HG03175 (cell line): ENCODE data around the gene NDUFB10.
A peak's percentile ranks its signal among the peaks of the same experiment; 100 is the strongest.
"Not testable (repeated sequence)": the region's sequence is repeated elsewhere in the genome, so short reads cannot be mapped to it uniquely, and the experiment has no call there.

Source experiments
- ATAC-seq: cut with Tn5 transposase; IDR thresholded peaks from one replicate; pipeline ENCODE4 v1.9.1; 2021; ENCODE audit warnings: mild to moderate bottlenecking, moderate library complexity; ENCODE audit not compliant: unreplicated experiment

NDUFB10 gene

DNA sequence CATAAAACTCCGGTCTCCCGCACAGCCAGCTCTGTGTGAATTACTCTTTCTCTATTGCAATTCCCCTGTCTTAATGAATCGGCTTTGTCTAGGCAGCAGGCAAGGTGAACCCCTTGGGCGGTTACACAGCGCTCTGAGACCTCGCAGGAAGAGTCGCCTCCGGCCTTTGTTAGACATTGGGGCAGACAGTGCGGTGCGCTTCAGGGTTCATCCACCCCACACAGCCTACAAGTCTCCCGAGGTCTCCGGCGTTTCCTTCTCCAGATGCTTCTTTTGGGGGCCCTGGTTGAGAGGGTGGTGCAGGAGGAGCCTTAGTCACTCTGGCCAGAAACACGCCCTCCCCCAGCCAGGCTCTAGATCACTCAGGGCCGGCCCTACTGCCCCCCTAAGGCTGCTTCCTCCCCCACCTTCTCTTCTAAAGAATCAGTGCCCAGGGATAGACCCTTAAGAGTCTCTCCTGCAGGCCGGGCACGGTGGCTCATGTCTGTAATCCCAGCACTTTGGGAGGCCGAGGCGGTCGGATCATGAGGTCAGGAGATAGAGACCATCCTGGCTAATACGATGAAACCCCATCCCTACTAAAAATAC, 14.6 kb upstream of the NDUFB10 start:
- ATAC-seq = no peak

DNA sequence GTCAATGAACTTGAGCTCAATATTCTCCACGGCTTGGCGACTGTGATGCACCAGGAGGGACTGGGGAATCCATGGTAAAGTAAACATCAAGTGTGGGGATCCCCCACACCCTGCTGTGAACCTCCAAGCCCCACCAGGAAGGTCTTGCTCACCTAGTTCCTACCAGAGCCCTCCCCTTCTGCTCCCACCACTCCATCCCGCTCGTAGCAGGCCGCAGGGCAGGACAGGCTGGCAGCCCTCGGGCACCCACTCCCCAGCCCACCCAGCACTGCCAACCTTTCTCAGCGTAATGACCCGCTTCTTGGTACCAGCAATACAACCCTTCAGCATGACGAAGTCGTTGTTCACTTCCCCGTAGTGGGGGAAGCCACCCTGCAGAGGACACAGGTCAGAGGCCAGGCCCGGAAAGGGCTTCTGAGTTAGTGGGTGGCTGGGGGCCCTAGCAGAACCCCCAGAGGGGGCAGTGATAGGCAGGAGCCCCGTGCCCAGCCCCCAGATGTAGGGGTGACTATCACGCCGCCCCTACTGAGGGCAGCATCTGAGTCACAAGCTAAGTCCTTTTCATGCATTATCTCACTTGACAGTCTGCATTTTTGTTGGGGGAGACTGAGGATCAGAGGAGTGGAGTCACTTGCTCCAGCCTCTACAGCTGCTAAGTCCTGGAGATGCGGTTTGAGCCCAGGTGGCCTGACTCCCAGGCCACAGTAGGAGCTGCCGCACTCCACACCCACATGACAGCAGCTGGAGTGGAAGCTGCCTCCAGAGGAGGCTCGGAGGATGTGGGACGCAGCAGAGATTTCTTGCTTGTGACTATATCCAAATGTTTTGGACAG, 13.6 kb upstream of the NDUFB10 start:
- no peak for ATAC-seq

DNA sequence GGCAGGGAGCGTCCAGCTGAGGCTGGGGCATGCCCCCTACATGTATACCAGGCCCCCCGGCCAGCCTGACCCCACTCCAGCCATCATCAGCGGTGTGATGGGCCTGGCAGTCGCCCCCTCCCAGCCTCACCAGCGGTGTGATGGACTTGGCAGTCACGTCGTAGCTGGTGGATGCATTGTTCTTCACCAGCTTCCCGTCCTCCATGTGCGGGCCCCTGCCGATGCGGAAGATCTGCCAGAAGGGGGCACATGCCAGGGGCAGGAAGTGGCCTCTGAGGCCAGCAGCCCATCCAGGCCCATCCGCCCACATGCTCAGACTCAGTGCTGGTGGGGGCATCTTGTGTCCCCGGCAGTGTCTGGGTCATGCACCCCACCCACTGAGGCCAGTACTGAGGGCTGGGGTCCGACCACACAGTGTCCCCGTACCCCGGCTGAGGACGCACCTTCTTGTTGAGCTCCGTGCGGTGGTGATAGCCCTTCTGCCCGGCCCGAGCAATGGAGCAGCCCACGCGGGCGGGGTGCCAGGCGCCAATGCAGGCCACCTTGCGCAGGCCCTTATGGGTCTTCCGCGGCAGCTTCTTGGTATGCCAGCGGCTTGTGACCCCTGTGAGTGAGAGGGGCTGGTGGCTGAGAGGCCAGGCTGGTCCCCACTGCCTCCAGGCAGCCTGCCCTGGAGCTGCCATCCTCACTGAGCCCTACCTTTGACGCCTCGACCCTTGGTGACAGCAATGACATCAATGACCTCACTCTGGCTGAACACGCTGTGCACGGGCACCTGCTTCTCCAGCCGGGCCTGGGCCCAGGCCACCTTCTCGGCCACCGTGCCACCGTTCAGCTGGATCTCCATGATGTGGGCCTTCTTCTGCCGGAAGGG, 12.6 kb upstream of the NDUFB10 start:
- ATAC-seq = no peak

DNA sequence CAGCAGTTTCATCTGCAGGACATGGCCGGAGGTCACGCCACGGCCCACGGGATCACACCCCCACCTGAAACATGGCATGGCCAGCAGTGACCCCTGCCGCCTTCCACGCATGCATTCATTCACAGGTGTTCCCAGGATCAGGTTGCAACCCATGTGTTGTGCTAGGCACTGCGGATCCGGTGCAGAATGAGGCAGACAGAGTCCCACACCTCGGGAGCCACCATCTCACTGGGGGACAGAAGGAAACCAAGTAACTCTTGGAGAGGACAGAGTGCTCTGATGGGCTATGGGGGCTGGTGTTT, 12.0 kb upstream of the NDUFB10 start:
- ATAC-seq = no peak

DNA sequence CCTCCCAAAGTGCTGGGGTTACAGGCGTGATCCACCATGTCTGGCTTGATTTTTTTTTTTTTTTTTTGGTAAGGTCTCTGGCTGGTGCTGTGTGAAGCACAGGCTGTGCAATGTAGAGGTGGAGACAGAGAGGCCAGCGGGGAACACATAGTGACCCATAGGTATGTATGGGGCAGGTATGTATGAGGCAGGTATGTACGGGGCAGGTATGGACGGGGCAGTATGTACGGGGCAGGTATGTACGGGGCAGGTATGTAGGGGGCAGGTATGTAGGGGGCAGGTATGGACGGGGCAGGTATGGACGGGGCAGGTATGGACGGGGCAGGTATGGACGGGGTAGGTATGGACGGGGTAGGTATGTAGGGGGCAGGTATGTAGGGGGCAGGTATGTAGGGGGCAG, 9.8 kb upstream of the NDUFB10 start:
- no peak for ATAC-seq

DNA sequence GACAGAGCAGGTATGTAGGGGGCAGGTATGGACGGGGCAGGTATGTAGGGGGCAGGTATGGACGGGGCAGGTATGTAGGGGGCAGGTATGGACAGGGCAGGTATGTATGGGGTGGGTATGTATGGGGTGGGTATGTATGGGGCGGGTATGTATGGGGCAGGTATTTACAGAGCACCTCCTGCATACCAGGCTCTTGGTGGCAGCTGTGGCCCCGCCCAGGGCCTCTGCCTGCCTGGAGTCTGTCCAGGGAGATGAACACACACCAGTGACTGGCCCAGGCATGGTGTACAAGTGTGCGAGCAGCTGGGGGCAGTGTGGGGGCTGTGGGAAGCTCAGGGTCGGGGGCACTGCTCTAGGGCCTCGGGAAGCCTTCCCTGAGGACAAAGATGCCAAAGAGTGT, 9.3 kb upstream of the NDUFB10 start:
- no peak for ATAC-seq

DNA sequence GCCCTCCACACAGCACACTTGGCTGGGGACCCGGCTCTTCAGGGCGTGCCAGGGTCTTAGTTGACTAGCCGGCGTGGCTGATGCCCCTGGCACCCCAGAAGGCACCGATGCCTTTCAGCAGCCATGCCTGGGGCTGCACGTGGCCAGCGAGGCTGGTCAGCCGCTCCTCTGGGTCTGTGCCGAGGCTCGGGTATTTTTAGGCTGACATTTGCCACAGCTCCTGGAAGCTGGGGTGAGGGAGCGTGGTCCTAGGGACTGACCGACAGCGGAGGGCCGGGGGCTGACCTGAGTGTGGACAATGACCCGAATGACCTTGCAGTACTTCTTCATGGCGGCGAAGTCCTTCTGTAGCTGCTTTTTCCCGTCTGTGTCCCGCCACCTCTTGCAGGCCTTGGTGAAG, 8.8 kb upstream of the NDUFB10 start:
- ATAC-seq = no peak

DNA sequence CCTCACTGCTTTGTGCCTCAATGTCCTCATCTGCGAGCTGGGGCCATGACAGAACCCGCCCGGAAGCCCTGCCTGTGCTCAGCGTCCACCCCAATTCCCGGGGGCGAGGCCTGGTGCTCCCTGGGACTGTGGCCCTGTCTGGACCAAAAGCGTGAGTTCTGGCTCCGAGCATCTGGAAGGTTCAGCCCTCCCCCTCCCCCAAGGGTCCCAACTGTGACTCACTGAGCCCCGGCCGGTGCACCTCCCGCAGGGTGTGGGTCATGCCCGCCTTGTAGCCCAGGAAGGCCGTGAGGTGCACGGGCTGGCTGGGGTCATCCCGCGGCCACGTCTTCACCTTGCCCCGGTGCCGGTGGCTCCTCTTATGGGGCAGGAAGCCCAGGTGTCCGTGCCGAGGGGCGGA, 5.6 kb upstream of the NDUFB10 start:
- ATAC-seq = no peak

DNA sequence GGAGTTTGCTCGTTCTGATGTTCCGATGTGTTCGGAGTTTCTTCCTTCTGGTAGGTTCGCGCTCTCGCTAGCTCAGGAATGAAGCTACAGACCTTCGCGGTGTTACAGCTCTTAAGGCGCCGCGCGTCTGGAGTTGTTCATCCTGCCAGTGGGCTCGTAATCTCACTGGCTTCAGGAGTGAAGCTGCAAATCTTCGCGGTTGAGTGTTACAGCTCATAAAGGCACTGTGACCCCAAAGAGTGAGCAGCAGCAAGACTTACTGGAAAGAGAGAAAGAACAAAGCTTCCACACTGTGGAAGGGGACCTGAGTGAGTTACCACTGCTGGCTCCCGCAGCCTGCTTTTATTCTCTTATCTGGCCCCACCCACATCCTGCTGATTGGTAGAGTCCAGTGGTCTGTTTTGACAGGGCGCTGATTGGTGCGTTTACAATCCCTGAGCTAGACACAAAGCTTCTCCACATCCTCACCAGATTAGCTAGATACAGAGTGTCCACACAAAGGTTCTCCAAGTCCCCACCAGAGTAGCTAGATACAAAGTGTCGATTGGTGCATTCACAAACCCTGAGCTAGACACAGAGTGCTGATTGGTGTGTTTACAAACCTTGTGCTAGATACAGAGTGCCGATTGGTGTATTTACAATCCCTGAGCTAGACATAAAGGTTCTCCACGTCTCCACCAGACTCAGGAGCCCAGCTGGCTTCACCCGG, 1.8 kb upstream of the NDUFB10 start:
- not testable (repeated sequence) for ATAC-seq

DNA sequence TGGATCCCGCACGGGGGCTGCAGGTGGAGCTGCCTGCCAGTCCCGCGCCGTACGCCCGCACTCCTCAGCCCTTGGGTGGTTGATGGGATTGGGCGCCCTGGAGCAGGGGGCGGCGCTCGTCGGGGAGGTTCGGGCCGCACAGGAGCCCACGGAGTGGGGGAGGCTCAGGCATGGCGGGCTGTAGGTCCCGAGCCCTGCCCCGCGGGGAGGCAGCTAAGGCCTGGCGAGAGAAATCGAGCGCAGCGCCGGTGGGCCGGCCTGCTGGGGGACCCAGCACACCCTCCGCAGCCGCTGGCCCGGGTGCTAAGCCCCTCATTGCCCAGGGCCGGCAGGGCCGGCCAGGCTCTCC, 1.2 kb upstream of the NDUFB10 start:
- ATAC-seq = not testable (repeated sequence)

DNA sequence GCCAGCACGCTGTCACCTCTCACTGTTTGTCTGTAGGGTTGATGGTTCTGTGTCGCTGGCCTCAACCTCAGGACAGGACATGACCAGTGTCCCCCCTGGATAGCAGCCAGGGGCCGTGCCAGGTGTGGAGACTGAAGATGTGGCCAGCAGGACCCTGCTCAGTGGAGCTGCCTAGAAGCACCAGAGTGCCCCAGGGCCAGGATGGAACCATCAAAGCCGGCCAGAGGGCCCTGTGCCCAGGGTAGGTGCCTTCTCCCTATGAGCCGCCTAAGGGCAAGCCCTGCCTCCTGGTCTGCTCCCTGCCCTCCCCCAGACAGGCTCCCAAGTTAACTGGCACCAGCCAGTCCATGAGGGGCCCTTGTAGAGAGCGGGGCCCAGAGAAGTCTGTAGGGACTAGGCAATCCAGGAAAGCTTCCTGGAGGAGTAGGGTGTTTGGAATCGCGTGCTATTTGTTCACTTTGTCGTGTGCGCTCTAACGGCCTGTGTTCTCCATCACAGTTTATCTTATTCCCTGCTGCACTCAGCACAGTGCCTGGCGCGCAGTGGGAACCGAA, 546 bp upstream of the NDUFB10 start:
- ATAC-seq = peak; percentile 11

DNA sequence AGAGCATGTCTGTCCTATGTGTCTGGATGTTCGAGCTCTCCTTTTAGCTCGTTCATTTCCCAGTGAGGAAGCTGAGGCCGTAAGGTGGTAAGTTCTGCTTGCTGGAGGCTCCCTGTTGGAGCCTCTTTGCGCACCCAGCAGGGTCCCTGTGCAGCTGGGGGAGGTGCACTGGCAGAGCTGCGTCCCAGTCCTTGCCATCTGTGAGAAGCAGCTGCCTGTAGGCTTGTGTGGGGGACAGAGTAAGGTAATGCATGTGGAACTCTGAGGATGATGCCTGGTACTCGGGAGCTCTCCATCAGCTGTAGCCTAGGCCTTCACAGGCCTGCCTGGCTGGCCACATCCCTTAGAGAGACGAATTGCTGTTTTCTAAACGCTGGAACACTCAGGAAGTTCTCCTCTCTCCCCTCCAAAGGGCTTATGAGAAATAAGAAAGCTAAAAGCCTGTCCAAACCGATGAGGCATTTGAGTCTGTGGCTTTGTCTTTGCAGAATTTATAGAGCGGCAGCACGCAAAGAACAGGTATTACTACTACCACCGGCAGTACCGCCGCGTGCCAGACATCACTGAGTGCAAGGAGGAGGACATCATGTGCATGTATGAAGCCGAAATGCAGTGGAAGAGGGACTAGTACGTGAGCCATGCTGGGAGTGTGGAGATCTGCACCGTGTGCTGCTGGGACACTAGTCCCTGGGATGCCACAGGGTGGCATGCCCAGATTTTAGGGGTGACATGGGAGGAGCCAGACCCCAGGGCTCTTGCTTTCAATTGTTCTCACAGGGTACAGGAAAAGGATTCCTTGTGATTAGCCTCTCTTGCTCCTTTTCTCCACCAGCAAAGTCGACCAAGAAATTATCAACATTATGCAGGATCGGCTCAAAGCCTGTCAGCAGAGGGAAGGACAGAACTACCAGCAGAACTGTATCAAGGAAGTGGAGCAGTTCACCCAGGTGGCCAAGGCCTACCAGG, 1.6 kb downstream of the NDUFB10 start:
- no peak for ATAC-seq

DNA sequence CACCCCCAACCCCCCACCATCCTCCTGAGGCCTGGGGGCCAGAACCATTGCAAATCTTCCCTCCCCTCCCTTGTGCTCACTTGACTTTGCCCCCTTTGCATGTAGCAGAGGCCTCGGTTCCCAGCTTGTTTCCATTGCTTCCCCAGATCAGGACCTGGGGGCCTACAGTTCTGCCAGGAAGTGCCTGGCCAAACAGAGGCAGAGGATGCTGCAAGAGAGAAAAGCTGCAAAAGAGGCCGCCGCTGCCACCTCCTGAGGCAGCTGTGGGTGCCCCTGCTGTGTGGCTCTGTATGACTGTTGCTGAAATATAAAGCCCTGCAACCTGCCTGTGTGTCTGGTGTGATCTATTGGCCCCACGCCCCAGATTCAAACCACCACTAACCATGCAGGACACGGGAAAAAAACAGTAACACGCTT, 2.3 kb downstream of the NDUFB10 start:
- ATAC-seq = no peak

DNA sequence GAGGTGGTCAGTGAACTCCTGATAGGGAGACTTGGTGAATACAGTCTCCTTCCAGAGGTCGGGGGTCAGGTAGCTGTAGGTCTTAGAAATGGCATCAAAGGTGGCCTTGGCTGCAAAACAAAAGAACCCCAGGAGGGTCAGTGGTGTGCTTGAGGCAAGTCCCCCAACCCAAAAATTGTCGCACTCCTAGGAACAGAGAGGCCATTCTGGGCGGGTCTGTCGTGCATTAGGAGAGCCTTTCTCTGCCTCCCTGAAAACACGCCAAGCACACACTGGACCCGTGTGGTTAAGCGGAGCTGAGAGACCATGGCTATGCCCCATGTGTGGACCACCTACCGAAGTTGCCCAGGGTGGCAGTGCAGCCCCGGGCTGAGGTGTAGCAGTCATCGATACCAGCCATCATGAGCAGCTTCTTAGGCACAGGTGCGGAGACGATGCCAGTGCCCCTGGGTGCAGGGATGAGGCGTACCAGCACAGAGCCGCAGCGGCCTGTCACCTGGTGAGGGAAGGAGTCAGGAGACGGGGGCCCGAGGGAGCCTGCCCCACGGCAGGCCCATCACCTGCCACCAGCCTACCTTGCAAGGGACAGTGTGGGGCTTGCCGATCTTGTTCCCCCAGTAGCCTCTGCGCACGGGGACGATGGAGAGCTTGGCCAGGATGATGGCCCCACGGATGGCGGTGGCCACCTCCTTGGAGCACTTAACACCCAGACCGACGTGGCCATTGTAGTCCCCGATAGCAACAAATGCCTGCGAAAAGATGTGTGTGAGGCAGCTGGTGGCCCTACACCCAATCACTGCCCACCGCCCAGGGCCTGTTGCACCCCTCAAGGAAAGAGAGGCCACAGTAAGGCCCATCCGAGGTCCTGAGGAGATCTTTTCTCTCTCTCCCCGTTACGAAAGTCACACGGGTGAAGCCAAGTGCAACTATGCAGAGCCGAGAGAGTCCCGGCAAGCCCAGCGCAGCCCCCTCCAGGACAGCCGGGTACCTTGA, 3.1 kb downstream of the NDUFB10 start:
- not testable (repeated sequence) for ATAC-seq

DNA sequence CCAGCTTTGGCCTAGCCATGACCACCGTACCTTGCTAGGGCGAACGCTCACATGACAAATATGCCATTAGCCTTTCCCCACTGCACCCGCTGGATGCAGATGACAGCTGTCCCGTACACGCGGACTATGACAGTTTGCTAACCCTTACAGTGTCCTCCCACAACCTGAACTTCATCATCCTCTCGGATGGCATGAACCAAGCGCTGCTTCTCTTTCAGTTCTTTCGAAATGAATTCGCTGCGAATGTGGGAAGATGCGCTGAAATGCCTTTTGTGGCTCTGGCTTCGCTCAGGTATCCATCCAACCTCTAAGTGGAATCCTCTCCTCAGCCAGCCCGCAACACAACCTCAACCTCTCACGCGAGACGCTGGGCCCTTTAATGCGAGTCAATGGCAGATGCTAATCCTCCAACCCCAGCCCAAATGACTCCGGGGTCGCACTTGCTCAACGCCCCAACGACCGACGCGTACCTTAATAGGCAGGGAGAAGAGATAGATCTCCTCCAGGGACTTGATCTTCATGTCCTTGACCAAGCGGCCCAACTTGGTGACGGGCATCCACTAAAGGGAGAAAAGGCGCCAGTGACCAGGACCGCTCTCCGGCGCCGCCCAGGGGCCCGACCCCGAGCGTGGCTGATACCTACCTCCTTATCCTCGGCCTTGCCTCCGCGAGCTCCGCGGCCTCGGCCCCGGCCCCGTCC, 4.6 kb downstream of the NDUFB10 start:
- ATAC-seq = peak; percentile 5

DNA sequence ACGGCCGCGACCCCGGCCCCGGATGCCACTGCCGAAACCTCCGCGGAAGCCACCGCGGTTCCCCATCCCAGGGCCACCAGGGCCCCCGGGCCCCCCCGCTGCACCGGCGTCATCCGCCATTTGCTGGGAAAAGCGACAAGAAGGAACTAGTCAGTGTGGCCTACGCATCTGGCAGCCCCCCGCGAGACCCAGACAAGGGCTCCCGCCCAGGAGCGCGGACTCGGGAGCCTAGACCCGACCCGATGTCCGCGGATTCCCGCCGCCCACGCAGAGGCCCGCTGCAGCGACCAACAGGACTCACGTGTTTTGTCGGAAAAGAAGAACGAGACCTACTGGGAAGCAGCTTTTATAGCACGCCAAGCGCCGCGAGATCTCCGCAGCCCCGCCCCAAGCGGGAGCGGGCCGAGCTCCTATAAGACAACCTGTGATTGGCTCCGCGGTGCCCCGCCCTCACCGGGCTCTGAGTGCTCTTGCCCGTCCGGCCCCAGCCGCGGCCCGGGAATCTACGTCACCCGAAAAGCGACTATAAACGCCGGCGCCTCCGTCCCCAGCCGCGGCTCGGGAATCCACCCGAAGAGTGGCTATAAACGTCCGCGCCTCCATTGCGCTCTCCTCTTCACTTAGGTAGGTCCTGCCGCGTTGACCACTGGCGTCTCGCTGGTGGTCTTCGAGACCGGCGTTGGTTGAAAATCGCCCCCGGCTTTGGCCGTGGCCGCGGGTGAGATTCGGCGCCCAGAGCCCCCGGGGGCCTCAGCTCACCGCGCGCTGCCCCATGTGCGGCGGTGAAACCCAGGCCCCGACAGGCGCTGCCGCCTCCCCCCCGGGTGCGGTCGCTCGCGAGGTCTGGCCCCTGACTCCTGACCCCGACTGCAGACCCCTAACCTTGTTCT, 5.4 kb downstream of the NDUFB10 start, which contains the start of gene RPS2:
RPS2 (minus strand) TSS at position 321 of the 890 bp plus-strand sequence; CDS start at position 120, 201 bp downstream.
- peak; percentile 90 for ATAC-seq
